ENCODE results near the gene RAD51B.
"Not testable (repeated sequence)": the region's sequence is repeated elsewhere in the genome, so short reads cannot be mapped to it uniquely, and the experiment has no call there.

RAD51B gene

GRCh38 chr14:68085742-68086141 lies 266.2 kb downstream of the RAD51B start:
- DNase-seq, result no peak

GRCh38 chr14:68088451-68088854 lies 268.9 kb downstream of the RAD51B start:
- DNase-seq, result no peak

- DNase-seq, result no peak
Measured at GRCh38 chr14:68089146-68089731, 269.7 kb downstream of the RAD51B start.

DNA sequence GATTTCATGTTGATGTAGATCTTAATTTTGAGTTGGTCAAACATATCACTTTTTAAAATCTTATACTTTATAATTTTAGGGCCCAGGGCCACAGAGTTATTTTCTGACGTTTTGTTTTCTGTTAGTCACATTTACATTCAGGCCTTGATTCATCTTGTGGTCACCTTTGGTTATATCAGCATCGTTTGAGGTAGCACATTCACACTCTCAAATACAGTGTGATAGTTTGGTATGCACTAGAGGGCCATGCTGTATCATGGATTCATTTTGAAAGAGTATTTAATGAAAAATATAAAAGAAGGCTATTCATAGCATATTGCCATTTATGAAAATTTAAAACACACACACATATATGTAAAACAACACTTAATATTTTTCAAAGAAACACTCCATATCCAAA lies 274.6 kb downstream of the RAD51B start:
- no peak for DNase-seq

DNA sequence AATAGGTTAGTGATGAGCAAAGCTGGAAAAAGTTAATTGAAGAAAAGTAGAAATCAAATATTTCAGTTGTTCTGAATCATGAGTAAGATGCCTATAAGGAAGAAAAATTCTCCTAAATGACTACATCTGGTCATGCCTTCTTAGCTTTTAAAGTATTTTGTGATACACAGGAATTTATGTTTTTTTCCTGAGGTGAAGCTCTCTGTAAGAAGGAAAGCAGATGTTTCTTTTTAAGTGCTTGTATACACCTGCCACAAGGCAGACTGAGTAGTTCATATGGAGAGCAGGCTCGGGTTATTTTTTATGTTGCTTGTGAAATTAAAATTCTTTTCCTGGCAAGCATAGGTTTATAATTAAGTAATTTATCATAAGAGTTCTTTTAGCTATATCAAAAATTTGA lies 275.2 kb downstream of the RAD51B start:
- no peak for DNase-seq

DNA sequence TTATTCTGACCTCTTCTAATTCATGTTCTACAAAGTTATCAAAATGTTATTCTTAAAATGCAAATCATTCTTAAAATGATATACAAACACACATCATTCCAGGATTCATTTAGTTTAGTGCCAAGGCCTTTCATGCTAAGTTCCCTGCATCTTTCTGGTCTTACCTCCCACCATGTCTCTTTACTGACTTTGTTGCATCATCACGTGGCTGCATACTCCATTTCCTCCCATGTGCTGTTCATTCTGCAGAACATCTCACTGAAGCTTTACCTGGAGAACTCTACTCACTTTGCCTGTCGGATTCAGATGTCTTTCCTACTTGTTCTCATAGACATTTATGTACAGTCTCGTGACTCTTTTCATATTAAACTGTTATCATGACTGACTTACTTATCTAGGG lies 278.1 kb downstream of the RAD51B start:
- DNase-seq, result no peak

DNA sequence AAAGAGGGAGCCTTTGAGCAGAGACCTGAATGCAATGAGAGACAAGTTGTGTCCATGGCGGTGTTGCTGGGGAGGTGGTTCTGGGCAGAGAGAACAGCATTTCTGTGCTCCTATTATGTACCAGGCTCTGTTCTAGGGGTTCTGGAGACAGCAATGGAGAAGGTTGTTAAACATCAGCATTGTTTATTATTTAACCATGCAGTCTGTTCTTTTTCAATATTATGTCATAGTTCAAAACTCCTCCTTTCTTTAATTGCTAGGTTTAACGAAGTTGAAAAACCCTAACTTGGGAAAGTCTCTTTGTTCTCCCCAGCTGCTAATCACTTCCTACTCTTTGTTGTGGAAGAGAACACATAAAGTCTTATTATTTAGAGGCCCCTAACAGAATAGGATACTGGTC lies 279.3 kb downstream of the RAD51B start:
- DNase-seq, result no peak

- no peak for DNase-seq
Measured at GRCh38 chr14:68099495-68100045, 280.0 kb downstream of the RAD51B start.

DNA sequence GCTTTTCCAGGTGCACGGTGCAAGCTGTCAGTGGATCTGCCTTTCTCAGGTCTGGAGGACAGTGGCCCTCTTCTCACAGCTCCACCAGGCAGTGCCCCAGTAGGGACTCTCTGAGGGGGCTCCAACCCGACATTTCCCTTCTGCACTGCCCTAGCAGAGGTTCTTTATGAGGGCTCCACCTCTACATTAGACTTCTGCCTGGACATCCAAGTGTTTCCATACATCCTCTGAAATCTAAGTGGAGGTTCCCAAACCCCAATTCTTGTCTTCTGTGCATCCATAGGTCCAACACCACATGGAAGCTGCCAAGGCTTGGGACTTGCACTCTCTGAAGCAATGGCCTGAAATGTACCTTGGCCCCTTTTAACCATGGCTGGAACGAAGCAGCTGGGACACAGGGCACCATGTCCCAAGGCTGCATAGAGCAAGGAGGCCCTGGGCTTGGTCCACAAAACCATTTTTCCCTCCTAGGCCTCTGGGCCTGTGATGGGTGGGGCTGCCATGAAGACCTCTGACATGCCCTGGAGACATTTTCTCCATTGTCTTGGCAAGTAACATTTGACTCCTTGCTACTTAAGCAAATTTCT lies 282.2 kb downstream of the RAD51B start:
- not testable (repeated sequence) for DNase-seq

DNA sequence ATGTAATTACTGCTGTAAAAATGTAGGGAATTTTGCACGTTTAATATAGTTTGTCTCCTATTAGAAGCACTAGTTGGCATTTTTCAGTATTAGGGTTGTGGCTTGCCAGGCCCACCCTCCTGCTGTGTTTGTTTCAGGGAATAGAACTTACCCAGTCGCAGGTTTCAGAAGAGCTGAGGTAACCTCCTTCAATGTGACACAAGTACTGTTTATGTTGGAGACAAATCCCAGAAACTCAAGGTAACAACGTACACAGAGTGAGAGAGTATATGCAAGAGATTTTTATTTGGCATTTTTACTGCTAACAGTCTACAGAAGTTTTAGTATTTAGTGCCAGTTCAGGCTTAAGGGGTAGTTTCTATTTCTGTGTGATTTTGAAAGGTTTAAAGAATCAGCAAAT lies 284.3 kb downstream of the RAD51B start:
- DNase-seq, result no peak

DNA sequence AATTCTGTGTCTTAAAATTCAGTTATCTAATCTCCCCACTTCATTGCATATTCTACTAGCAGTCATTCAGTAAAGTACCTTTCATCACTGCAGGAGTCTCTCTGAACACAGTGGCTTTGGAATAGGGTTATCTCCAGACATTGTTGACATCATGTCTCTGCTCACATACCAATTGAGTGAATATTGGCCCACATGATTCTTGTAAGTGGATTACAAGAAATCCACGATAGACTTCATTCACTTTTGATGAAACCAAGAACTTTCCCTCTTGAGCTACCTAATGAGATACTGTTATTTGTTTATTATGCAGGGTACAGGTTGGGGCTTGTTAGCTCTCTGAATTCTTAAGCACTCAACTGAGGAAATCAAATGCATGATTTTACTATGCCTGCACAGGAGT lies 284.9 kb downstream of the RAD51B start:
- no peak for DNase-seq

DNA sequence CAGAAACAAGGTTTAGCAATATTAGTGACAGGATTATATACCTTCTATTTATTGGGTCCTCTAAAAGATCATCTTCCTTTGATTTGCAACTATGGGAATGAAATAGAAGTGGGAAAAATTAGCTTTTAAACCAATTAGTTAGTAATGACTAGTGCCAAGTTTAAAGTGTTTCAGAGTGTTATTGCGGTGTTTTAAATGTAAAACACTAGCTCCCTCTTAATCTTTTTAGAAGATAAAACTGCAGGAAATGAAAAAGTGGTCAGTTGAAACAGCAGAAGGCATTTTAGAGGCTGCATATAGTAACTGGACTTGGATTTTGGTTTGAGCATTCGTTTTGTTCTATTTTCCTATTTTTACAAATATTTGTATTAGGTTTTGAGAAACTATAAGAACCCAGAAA lies 286.2 kb downstream of the RAD51B start:
- no peak for DNase-seq

- DNase-seq, result no peak
Measured at GRCh38 chr14:68106456-68106855, 286.9 kb downstream of the RAD51B start.

DNA sequence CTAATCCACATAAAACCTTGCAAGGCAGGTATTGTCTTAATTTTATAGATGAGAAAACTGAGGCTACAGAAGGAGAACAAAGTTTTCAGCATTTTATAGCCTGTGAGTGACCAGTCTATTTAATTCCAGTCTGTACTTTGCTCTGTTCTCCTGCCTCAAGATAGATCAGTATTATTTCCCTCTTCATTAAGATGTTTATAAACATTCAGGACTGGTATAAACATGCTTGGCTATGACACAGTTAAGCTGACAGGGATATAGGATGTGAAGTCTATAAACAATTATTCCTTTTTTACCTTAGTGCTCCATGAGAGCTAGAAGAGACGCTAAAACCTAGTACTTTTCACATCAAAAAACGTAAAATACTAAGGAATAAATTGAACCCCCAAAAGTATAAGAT lies 287.3 kb downstream of the RAD51B start:
- DNase-seq, result no peak

DNA sequence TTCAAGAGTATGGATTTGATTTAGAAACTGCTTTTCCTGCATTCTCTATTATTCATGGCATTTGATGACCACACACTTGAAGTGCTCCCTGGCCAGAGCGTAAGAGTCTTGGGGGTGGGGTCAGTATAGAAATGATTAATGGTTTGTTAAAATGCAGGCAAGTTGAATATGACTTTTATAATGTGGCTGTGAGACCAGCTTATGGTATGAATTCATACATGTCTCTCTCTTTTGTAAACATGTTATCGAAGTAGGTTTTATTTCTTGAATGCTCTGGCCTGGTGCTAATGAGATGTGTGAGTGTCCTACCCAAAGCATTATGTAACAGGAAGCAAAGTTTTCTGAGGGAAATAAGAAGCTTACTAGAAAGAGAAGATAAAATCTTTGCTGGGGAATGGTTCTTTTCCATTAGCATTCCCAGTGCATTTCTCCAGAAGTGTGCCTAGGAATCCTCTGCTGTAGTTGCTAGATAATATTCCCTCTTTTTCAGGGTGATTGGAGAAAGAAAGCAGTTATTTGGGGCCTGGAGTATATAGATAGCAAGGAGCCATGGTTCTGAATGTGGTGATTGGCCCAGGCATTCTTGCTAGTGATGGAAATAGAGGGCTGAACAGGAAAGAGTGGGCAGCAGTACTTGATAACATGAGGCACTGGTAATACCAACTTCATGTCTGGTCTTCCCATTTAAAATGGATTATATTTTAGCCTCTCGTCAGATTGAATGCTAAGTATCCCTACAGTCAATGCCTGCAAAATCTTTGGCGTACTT lies 289.7 kb downstream of the RAD51B start:
- no peak for DNase-seq

- DNase-seq, result no peak
Measured at GRCh38 chr14:68111097-68111852, 291.7 kb downstream of the RAD51B start.

DNA sequence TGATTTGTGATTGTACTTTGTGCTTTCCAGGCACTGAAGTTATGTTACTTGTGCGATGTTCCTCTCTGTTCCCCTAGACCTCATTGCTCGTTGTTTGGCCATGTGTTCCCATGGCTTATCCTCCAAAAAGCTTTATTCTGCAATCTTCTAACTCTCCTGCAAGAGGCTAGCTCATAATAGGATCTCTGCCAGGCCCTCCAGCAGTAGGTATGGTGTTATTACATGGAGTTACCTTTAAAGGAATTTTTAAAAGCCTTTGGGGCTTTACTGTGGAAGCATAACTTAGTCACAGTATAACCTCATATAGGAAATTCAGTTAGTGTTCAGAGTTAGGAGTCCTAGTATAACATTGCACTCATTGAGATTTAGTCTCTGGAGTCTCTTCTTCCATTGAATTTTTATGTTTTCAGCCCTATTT lies 292.3 kb downstream of the RAD51B start:
- DNase-seq, result no peak

GRCh38 chr14:68112442-68112841 lies 292.9 kb downstream of the RAD51B start:
- no peak for DNase-seq

GRCh38 chr14:68113343-68113930 lies 293.9 kb downstream of the RAD51B start:
- DNase-seq, result no peak

DNA sequence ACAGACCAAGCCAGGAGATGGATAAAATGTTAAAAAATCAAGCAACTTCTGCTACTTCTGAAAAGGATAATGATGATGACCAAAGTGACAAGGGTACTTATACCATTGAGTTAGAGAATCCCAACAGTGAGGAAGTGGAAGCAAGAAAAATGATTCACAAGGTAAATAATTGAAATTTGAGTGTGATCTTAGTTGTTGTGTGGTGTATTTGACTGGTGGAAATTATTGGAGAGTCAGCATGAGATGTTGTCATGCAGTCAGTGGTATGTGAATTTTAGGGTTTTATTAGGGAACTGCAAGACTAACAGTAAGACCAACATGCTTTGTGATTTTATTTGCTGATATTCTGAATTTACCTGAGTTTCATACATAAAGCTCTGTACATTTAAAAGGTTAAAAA lies 296.4 kb downstream of the RAD51B start:
- not testable (repeated sequence) for DNase-seq

DNA sequence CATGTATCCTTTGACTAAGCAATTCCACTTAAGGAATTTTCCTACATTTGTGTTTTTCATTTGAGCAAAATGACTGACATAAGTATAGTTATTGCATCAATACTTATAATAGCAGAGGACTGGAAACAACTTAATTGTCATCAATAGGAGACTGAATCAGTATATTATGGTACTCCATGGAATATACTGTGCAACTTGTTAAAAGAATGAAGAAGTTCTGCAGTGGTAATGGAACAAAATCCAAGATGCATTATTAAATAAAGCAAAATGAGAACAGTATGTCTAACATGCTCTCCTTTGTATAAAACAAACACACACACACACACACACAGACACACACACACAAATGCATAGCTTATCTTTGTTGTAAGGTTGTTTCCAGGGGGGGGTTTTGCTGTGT lies 303.1 kb downstream of the RAD51B start:
- DNase-seq, result no peak

DNA sequence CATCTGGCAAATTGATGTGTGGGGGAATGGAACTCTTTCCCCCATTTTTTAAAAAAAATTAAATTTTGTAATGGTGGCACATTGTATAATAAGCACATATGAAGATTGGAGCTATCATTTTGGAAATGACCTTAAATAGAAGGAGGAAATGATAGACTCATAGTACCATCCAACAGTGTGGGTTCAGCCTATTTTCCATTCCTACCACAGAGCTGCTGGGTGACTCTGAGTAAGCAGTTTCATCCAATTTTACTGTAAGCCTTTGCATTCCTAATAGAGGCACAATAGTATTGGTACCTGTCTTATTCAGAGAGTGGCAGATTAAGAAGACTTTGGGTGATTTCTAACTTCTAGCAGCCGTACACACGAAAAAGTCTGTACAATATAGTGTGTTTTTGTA lies 304.5 kb downstream of the RAD51B start:
- no peak for DNase-seq
